HL-60 (cell line): Measurements from ENCODE around the gene ZBTB40.

ENCODE experiments used
- DNase-seq, 2 experiments: peaks; one replicate each; pipeline ENCODE4 v3.0.0-alpha.2; 2010 to 2020; ENCODE audit warnings: low read depth in 1 of 2, low spot score in 1 of 2
- H3K27ac ChIP-seq: fragments of 250-450 bp; sonication (Bioruptor Pico); replicated peaks from 2 replicates; pipeline ENCODE4 v1.5.1; 2020; ENCODE audit warnings: mild to moderate bottlenecking, moderate library complexity
- H3K27me3 ChIP-seq: fragments of 250-450 bp; sonication (Bioruptor Pico); 2 replicates; pipeline ENCODE4 v1.5.1; 2021; ENCODE audit warnings: mild to moderate bottlenecking, moderate library complexity; ENCODE audit not compliant: insufficient read depth, poor library complexity, severe bottlenecking
- H3K4me3 ChIP-seq: replicated peaks from 2 replicates; pipeline ENCODE4 v1.5.1; 2011; ENCODE audit warnings: mild to moderate bottlenecking, control low read depth, low read length; ENCODE audit not compliant: insufficient read depth
- CTCF ChIP-seq: IDR thresholded peaks from one replicate; pipeline ENCODE4 v1.5.1; 2011; ENCODE audit warnings: low read length, control low read depth, inconsistent platforms; ENCODE audit not compliant: insufficient read depth
- GABPA ChIP-seq: IDR thresholded peaks from 2 replicates; pipeline ENCODE4 v1.6.1; 2012; ENCODE audit warnings: low read depth
- POLR2AphosphoS5 ChIP-seq: IDR thresholded peaks from 2 replicates; pipeline ENCODE4 v1.6.1; 2012; ENCODE audit warnings: low read depth
- REST ChIP-seq: IDR thresholded peaks from 2 replicates; pipeline ENCODE4 v1.6.1; 2012; ENCODE audit warnings: low read depth; ENCODE audit not compliant: insufficient replicate concordance
- SPI1 ChIP-seq: IDR thresholded peaks from 2 replicates; pipeline ENCODE4 v1.6.1; 2012; ENCODE audit warnings: low read depth, mild to moderate bottlenecking, borderline replicate concordance

ZBTB40 gene

GRCh38 chr1:22508991-22509390 lies 57.3 kb downstream of the ZBTB40 start:
- no peak for DNase-seq
- Histone ChIP-seq H3K27ac (no peak overlapping the region), H3K4me3 (no peak overlapping the region), H3K27me3 (no peaks in the 10 kb centered on the region)
- no peak for TF ChIP-seq CTCF
- no peak for TF ChIP-seq POLR2AphosphoS5
- TF ChIP-seq REST: no peak
- no peak for TF ChIP-seq GABPA
- TF ChIP-seq SPI1: no peak

- DNase-seq: no peak
- H3K27me3 ChIP-seq: no peaks in the 10 kb centered on the region
- H3K27ac ChIP-seq: no peak overlapping the region
- no peak overlapping the region for H3K4me3 ChIP-seq
- TF ChIP-seq SPI1 (no peak), POLR2AphosphoS5 (no peak), GABPA (no peak), REST (no peak), CTCF (no peak)
Measured at GRCh38 chr1:22509815-22510214, 58.2 kb downstream of the ZBTB40 start.

GRCh38 chr1:22512873-22513272 lies 61.2 kb downstream of the ZBTB40 start:
- Histone ChIP-seq H3K27ac (no peak overlapping the region), H3K27me3 (no peaks in the 10 kb centered on the region), H3K4me3 (no peak overlapping the region)
- DNase-seq: no peak
- TF ChIP-seq SPI1: no peak
- no peak for TF ChIP-seq GABPA
- TF ChIP-seq REST: no peak
- no peak for TF ChIP-seq CTCF
- no peak for TF ChIP-seq POLR2AphosphoS5
